DND-41 (cell line): ENCODE results near the gene GRIN2A.

Experiments
- CTCF ChIP-seq: IDR thresholded peaks from 2 replicates; pipeline ENCODE4 v1.5.1; 2012; ENCODE audit warnings: borderline replicate concordance, low read length, moderate library complexity, mild to moderate bottlenecking; ENCODE audit not compliant: poor library complexity, severe bottlenecking; ENCODE audit errors: extremely low read depth
- EZH2 ChIP-seq: IDR thresholded peaks from 3 replicates; pipeline ENCODE4 v1.6.1; 2012; ENCODE audit warnings: borderline replicate concordance, low read depth, mild to moderate bottlenecking, moderate library complexity, low read length, inconsistent platforms; ENCODE audit not compliant: severe bottlenecking

DNA sequence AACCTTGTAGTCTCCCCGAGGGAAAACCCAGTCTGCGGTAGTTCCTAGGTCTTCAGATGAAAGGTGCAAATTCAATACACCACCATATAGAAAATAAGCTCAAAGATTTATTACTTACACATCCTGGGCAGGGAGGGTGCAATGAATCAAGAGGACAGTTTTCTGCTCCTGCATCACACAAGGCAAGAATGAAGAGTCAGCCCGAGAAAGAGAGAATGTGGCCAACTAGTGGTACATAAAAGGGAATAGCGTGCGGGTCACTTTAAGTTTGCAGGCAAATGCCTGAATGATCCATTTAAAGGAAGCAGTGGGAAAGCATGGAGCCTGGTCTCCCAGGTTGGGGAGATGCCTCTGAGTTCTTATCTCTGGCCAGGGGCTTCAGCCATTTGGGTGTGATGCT lies 403.4 kb downstream of the GRIN2A start:
- TF ChIP-seq CTCF (no peak), EZH2 (no peak)
